GM12878 (cell line): ENCODE data around the gene TECR. TPM values are rescaled to one million over a fixed set of nuclear protein-coding genes. Genes with fewer than 3 reads are reported as not detected.

Experiments used
- BRCA1 ChIP-seq: IDR thresholded peaks from 2 replicates; pipeline ENCODE4 v1.6.1; 2011; ENCODE audit warnings: low read depth, low read length, improper control_type of control experiment
- CHD4 ChIP-seq: fragments of 200-600 bp; sonication (generic); IDR thresholded peaks from 2 replicates; pipeline ENCODE4 v1.6.1; 2016; ENCODE audit warnings: mild to moderate bottlenecking
- DPF2 ChIP-seq: fragments of 450-650 bp; IDR thresholded peaks from 2 replicates; pipeline ENCODE4 v1.6.1; 2017; ENCODE audit warnings: mild to moderate bottlenecking
- FOS ChIP-seq: IDR thresholded peaks from 3 replicates; pipeline ENCODE4 v1.6.1; 2011; ENCODE audit warnings: borderline replicate concordance; ENCODE audit not compliant: insufficient read length; ENCODE audit errors: extremely low read depth
- KAT2A ChIP-seq: conservative IDR thresholded peaks from 2 replicates; pipeline ENCODE4 v1.6.1; 2011; ENCODE audit warnings: low read depth, low read length; ENCODE audit not compliant: control insufficient read depth
- MEF2A ChIP-seq: IDR thresholded peaks from 2 replicates; pipeline ENCODE4 v1.6.1; 2011; ENCODE audit warnings: low read depth, mild to moderate bottlenecking, low read length, moderate library complexity; ENCODE audit not compliant: insufficient read depth
- NBN ChIP-seq: fragments of 450-650 bp; IDR thresholded peaks from 2 replicates; pipeline ENCODE4 v1.6.1; 2016
- POLR2A ChIP-seq: IDR thresholded peaks from 2 replicates; pipeline ENCODE4 v1.6.1; 2011; ENCODE audit warnings: low read depth, mild to moderate bottlenecking, low read length
- RBBP5 ChIP-seq: fragments of 200-600 bp; sonication (generic); conservative IDR thresholded peaks from 2 replicates; pipeline ENCODE4 v1.6.1; 2016
- SIX5 ChIP-seq: IDR thresholded peaks from 2 replicates; pipeline ENCODE4 v1.6.1; 2011; ENCODE audit warnings: mild to moderate bottlenecking, low read depth, low read length, moderate library complexity; ENCODE audit not compliant: severe bottlenecking
- ZSCAN29 ChIP-seq: fragments of 450-650 bp; IDR thresholded peaks from 2 replicates; pipeline ENCODE4 v1.6.1; 2017; ENCODE audit warnings: mild to moderate bottlenecking, moderate library complexity
- polyA plus RNA-seq, 11 experiments: library from polyadenylated mRNA; depleted of rRNA in 4 of 11; unstranded in 6 of 11; stranded (reverse) in 5 of 11; fragments of >200 nt; fragmentation: Nextera tagmentation in 4 of 11; fragmentation: Illumina TruSeq in 1 of 11; extraction: Ambion mirVana in 4 of 11; extraction: Trizol in 1 of 11; gene quantifications; 1 replicate in 1 of 11; 2 replicates in 10 of 11; pipeline versions ENCODE4 v1.2.1 to v1.2.3, GENCODE V29; 2011 to 2016; ENCODE audit warnings: inconsistent platforms in 2 of 11, missing spikeins in 2 of 11, low read depth in 1 of 11
- total RNA-seq, 4 experiments: library from RNA; depleted of rRNA in 3 of 4; stranded (reverse); fragments of >200 nt in 3 of 4; fragmentation: Illumina TruSeq in 1 of 4; extraction: Trizol in 1 of 4; gene quantifications; 2 replicates each; pipeline versions ENCODE4 v1.2.1 to v1.2.3, GENCODE V29; 2013 to 2021
- TF ChIP-seq, protein P1 (sequence below): IDR thresholded peaks from 2 replicates; pipeline ENCODE4 v1.6.1; 2012; ENCODE audit warnings: low read depth, low read length, improper control_type of control experiment
- TF ChIP-seq, protein P2 (sequence below), 3 experiments: IDR thresholded peaks in 2 of 3; conservative IDR thresholded peaks in 1 of 3; 2 replicates each; pipeline ENCODE4 v1.5.1; 2011; ENCODE audit warnings: low read depth in 3 of 3, low read length in 3 of 3, mild to moderate bottlenecking in 3 of 3, control low read depth in 2 of 3, moderate library complexity in 2 of 3, inconsistent platforms in 1 of 3, mixed read lengths in 1 of 3; ENCODE audit not compliant: control insufficient read depth in 2 of 3, insufficient read depth in 1 of 3; ENCODE audit errors: extremely low read depth in 1 of 3
- TF ChIP-seq, protein P3 (sequence below): fragments of 450-650 bp; IDR thresholded peaks from 2 replicates; pipeline ENCODE4 v1.6.1; 2017; ENCODE audit warnings: mild to moderate bottlenecking, moderate library complexity
- TF ChIP-seq, protein P4 (sequence below): fragments of 450-650 bp; IDR thresholded peaks from 2 replicates; pipeline ENCODE4 v1.6.1; 2016; ENCODE audit warnings: mild to moderate bottlenecking
- TF ChIP-seq, protein P5 (sequence below): fragments of 450-650 bp; formaldehyde crosslinking; IDR thresholded peaks from 2 replicates; pipeline ENCODE4 v1.4.0; 2022; ENCODE audit warnings: mild to moderate bottlenecking, moderate library complexity
- TF ChIP-seq, protein P6 (sequence below): IDR thresholded peaks from 2 replicates; pipeline ENCODE4 v1.6.1; 2011; ENCODE audit warnings: borderline replicate concordance, low read depth, mild to moderate bottlenecking, moderate library complexity, low read length; ENCODE audit not compliant: insufficient read depth, poor library complexity, severe bottlenecking

Gene TECR
- total and polyA plus RNA-seq, 10 of the 15 experiments (the other 5 are each of a cell fraction or from before 2014, with no cell fraction given): 9.6 to 157 (median 64.2) TPM

DNA sequence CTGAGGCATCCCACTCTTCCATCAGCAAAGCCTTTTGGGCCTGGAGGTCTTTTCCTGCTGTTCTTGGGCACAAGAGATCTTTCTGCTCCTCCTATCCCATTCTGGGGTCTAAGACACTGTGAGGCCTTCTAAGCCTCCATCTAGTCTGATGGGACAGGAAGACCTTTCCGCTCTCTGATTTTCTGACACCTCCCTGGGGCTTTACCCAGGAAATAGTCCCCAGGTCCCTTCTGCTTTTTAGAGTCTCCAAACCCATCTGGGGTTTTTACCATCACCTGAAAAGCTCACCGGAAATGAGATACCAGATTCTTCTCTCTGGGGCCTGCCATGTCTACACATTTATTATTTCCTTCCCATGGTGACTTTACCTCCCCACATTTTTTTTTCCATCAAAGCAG, 74.6 kb downstream of the TECR start (continued):
- TF ChIP-seq, protein P1, sequence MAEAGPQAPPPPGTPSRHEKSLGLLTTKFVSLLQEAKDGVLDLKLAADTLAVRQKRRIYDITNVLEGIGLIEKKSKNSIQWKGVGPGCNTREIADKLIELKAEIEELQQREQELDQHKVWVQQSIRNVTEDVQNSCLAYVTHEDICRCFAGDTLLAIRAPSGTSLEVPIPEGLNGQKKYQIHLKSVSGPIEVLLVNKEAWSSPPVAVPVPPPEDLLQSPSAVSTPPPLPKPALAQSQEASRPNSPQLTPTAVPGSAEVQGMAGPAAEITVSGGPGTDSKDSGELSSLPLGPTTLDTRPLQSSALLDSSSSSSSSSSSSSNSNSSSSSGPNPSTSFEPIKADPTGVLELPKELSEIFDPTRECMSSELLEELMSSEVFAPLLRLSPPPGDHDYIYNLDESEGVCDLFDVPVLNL: no peak
- TF ChIP-seq KAT2A: no peak
- TF ChIP-seq, protein P2, sequence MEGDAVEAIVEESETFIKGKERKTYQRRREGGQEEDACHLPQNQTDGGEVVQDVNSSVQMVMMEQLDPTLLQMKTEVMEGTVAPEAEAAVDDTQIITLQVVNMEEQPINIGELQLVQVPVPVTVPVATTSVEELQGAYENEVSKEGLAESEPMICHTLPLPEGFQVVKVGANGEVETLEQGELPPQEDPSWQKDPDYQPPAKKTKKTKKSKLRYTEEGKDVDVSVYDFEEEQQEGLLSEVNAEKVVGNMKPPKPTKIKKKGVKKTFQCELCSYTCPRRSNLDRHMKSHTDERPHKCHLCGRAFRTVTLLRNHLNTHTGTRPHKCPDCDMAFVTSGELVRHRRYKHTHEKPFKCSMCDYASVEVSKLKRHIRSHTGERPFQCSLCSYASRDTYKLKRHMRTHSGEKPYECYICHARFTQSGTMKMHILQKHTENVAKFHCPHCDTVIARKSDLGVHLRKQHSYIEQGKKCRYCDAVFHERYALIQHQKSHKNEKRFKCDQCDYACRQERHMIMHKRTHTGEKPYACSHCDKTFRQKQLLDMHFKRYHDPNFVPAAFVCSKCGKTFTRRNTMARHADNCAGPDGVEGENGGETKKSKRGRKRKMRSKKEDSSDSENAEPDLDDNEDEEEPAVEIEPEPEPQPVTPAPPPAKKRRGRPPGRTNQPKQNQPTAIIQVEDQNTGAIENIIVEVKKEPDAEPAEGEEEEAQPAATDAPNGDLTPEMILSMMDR (IDR thresholded peaks at IDR 0.05 in 2 of 3, conservative IDR thresholded peaks at IDR 0.05 in 1 of 3; ENCODE audit: control insufficient read depth in 2 of 3, extremely low read depth in 1 of 3, insufficient read depth in 1 of 3, low read depth in 3 of 3, low read length in 3 of 3): no peak
- TF ChIP-seq DPF2: 0 out of 2 replicates have a peak, but pooled peaks have one; percentile 41
- peak; percentile 60; the same call in 1 of the 2 replicates for TF ChIP-seq NBN
- TF ChIP-seq RBBP5: no peak
- TF ChIP-seq MEF2A: peak; percentile 65; the same call in 1 of the 2 replicates
- TF ChIP-seq, protein P3, sequence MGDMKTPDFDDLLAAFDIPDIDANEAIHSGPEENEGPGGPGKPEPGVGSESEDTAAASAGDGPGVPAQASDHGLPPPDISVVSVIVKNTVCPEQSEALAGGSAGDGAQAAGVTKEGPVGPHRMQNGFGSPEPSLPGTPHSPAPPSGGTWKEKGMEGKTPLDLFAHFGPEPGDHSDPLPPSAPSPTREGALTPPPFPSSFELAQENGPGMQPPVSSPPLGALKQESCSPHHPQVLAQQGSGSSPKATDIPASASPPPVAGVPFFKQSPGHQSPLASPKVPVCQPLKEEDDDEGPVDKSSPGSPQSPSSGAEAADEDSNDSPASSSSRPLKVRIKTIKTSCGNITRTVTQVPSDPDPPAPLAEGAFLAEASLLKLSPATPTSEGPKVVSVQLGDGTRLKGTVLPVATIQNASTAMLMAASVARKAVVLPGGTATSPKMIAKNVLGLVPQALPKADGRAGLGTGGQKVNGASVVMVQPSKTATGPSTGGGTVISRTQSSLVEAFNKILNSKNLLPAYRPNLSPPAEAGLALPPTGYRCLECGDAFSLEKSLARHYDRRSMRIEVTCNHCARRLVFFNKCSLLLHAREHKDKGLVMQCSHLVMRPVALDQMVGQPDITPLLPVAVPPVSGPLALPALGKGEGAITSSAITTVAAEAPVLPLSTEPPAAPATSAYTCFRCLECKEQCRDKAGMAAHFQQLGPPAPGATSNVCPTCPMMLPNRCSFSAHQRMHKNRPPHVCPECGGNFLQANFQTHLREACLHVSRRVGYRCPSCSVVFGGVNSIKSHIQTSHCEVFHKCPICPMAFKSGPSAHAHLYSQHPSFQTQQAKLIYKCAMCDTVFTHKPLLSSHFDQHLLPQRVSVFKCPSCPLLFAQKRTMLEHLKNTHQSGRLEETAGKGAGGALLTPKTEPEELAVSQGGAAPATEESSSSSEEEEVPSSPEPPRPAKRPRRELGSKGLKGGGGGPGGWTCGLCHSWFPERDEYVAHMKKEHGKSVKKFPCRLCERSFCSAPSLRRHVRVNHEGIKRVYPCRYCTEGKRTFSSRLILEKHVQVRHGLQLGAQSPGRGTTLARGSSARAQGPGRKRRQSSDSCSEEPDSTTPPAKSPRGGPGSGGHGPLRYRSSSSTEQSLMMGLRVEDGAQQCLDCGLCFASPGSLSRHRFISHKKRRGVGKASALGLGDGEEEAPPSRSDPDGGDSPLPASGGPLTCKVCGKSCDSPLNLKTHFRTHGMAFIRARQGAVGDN: peak; percentile 77
- TF ChIP-seq, protein P4, sequence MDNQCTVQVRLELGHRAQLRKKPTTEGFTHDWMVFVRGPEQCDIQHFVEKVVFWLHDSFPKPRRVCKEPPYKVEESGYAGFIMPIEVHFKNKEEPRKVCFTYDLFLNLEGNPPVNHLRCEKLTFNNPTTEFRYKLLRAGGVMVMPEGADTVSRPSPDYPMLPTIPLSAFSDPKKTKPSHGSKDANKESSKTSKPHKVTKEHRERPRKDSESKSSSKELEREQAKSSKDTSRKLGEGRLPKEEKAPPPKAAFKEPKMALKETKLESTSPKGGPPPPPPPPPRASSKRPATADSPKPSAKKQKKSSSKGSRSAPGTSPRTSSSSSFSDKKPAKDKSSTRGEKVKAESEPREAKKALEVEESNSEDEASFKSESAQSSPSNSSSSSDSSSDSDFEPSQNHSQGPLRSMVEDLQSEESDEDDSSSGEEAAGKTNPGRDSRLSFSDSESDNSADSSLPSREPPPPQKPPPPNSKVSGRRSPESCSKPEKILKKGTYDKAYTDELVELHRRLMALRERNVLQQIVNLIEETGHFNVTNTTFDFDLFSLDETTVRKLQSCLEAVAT: no peak; the same call in 1 of the 2 replicates
- no peak for TF ChIP-seq SIX5
- TF ChIP-seq BRCA1: no peak
- TF ChIP-seq POLR2A: peak; percentile 38; the same call in 1 of the 2 replicates
- TF ChIP-seq ZSCAN29: no peak
- TF ChIP-seq, protein P5, sequence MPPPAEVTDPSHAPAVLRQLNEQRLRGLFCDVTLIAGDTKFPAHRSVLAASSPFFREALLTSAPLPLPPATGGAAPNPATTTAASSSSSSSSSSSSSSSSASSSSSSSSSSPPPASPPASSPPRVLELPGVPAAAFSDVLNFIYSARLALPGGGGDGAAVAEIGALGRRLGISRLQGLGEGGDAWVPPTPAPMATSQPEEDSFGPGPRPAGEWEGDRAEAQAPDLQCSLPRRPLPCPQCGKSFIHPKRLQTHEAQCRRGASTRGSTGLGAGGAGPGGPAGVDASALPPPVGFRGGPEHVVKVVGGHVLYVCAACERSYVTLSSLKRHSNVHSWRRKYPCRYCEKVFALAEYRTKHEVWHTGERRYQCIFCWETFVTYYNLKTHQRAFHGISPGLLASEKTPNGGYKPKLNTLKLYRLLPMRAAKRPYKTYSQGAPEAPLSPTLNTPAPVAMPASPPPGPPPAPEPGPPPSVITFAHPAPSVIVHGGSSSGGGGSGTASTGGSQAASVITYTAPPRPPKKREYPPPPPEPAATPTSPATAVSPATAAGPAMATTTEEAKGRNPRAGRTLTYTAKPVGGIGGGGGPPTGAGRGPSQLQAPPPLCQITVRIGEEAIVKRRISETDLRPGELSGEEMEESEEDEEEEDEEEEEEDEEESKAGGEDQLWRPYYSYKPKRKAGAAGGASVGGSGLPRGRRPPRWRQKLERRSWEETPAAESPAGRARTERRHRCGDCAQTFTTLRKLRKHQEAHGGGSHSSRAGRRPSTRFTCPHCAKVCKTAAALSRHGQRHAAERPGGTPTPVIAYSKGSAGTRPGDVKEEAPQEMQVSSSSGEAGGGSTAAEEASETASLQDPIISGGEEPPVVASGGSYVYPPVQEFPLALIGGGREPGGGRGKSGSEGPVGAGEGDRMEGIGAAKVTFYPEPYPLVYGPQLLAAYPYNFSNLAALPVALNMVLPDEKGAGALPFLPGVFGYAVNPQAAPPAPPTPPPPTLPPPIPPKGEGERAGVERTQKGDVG (CRISPR knock-in tag): no peak
- TF ChIP-seq FOS: no peak
- TF ChIP-seq, protein P6, sequence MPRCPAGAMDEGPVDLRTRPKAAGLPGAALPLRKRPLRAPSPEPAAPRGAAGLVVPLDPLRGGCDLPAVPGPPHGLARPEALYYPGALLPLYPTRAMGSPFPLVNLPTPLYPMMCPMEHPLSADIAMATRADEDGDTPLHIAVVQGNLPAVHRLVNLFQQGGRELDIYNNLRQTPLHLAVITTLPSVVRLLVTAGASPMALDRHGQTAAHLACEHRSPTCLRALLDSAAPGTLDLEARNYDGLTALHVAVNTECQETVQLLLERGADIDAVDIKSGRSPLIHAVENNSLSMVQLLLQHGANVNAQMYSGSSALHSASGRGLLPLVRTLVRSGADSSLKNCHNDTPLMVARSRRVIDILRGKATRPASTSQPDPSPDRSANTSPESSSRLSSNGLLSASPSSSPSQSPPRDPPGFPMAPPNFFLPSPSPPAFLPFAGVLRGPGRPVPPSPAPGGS: peak; percentile 92
- no peak for TF ChIP-seq CHD4
